Left lung (tissue), 10 donors: ENCODE data around the gene RP9. TPM values are rescaled to one million over a fixed set of nuclear protein-coding genes. Genes with fewer than 3 reads are reported as not detected.

Source experiments
- ATAC-seq: fragments of 200-7000 bp; cut with Tn5 transposase; one replicate; pipeline ENCODE4 v1.9.1; 2020; ENCODE audit warnings: moderate library complexity
- DNase-seq, 4 donors: peaks; one replicate each; pipeline ENCODE4 v3.0.0-alpha.2; 2013 to 2020
- H3K27ac ChIP-seq, 2 donors: fragments of 200-600 bp; sonication (generic) in 1 of 2; one replicate each; pipeline versions ENCODE4 v1.5.0 to v1.8.0; 2020 to 2021
- H3K27me3 ChIP-seq, 2 donors: fragments of 200-600 bp; sonication (generic) in 1 of 2; one replicate each; pipeline versions ENCODE4 v1.5.0 to v1.8.0; 2020 to 2021
- H3K36me3 ChIP-seq, 2 donors: fragments of 200-600 bp; sonication (generic) in 1 of 2; one replicate each; pipeline versions ENCODE4 v1.5.0 to v1.8.0; 2020 to 2021
- H3K4me1 ChIP-seq, 2 donors: fragments of 200-600 bp; one replicate each; pipeline ENCODE4 v1.8.0; 2021
- H3K4me3 ChIP-seq, 2 donors: fragments of 200-600 bp; sonication (generic) in 1 of 2; one replicate each; pipeline versions ENCODE4 v1.5.0 to v1.8.0; 2020 to 2021; ENCODE audit warnings: mild to moderate bottlenecking in 1 of 2
- H3K9me3 ChIP-seq, 2 donors: fragments of 200-600 bp; sonication (generic) in 1 of 2; one replicate each; pipeline versions ENCODE4 v1.5.0 to v1.8.0; 2020 to 2021
- intact Hi-C, 2 donors: fragments of 100-400 bp; cut with DNase I; formaldehyde crosslinking; loops; one replicate each; pipeline versions ENCODE4 v1.11.2 to v1.14.2; 2022
- polyA plus RNA-seq, 6 donors: library from polyadenylated mRNA; unstranded; fragments of 120-200 nt; gene quantifications; one replicate each; pipeline ENCODE4 v1.2.1, GENCODE V29; 2013; ENCODE audit not compliant: insufficient read length in 6 of 6
- total RNA-seq, 2 donors: library from RNA; stranded (reverse); fragmentation: NEBNext Ultra II Directional; extraction: Animal tissue kit (Norgen Biotek cat#: 25700); gene quantifications; one replicate each; pipeline ENCODE4 v1.2.1, GENCODE V29; 2021
- TF ChIP-seq, protein P1 (sequence below), 2 donors: fragments of 200-600 bp; sonication (generic) in 1 of 2; IDR thresholded peaks; one replicate each; pipeline versions ENCODE4 v1.5.0 to v1.8.0; 2021; ENCODE audit warnings: antibody characterized with exemption in 2 of 2
- donor health status: DM: no; HTN: yes; CAD: no.
- donor health status: DM: no; HTN: no; CAD: no.

RP9 gene
- total and polyA plus RNA-seq, 8 donors = 11.3 to 44.3 (median 34.4) TPM

DNA sequence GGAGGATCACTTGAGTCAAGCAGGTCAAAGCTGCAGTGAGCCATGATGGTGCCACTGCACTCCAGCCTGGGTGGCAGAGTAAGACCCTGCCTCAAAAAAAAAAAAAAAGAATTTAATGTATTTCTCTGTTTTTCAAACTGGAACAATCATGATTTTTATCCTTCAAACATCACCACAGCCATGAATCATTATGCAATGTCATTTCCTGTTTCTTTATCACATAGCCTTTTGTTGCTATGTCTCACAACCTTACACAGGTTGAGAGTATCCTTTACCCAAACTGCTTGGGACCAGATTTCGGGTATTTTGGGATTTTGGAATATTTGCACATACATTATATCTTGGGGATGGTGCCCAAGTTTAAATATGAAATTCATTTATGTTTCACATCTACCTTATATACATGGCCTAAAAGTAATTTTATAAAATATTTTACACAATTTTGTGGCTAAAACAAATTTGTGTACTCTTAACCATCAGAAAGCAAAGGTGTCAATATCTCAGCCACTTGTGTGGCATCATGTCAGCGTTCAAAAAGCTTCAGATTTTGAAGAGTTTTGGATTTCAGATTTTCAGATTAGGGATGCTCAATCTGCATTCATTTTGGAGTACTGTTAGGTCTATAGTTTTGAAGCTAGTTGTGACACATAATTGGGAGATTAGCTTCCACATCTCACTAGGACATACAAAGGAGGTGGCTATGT is 54.8 kb downstream of the RP9 start:
- Histone ChIP-seq H3K4me3 (no peak overlapping the region), H3K36me3 (no peaks in the 10 kb centered on the region), H3K4me1 (peaks cover 8 to 57% of the 10 kb centered on the region in 2 donors), H3K9me3 (no peaks in the 10 kb centered on the region), H3K27ac (peak overlapping the region in 1 of 2 donors; percentile 51), H3K27me3 (no peaks in the 10 kb centered on the region)
- ATAC-seq (no peak), DNase-seq (no peak)
- intact Hi-C loops = no loop called here
- TF ChIP-seq, protein P1, sequence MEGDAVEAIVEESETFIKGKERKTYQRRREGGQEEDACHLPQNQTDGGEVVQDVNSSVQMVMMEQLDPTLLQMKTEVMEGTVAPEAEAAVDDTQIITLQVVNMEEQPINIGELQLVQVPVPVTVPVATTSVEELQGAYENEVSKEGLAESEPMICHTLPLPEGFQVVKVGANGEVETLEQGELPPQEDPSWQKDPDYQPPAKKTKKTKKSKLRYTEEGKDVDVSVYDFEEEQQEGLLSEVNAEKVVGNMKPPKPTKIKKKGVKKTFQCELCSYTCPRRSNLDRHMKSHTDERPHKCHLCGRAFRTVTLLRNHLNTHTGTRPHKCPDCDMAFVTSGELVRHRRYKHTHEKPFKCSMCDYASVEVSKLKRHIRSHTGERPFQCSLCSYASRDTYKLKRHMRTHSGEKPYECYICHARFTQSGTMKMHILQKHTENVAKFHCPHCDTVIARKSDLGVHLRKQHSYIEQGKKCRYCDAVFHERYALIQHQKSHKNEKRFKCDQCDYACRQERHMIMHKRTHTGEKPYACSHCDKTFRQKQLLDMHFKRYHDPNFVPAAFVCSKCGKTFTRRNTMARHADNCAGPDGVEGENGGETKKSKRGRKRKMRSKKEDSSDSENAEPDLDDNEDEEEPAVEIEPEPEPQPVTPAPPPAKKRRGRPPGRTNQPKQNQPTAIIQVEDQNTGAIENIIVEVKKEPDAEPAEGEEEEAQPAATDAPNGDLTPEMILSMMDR (IDR thresholded peaks at IDR 0.05) = no peak

DNA sequence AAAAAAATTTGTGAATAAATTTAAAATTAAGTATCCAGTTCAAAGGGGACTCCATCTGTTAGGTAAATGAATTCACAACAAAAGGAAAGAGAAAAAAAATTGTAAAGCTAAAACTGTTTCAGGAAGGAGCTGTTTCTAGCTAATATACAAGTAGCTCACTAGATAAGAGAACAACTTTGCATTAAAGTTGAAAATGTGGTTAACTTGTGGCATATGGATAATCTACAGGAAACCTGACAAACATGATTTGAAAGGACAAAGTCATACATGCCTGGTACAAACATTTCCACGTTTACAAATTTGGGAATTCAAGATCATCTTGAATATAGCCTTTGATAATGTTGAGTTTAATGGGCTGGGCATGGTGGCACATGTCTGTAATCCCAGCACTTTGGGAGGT is 55.5 kb downstream of the RP9 start:
- Histone ChIP-seq H3K27me3 (no peaks in the 10 kb centered on the region), H3K27ac (peak overlapping the region in 1 of 2 donors; percentile 51), H3K4me1 (peaks cover 8 to 56% of the 10 kb centered on the region in 2 donors), H3K36me3 (no peaks in the 10 kb centered on the region), H3K4me3 (no peak overlapping the region), H3K9me3 (no peaks in the 10 kb centered on the region)
- ATAC-seq = no peak
- no peak for DNase-seq
- TF ChIP-seq, protein P1 (IDR thresholded peaks at IDR 0.05) = no peak
- intact Hi-C loops = no loop called here

DNA sequence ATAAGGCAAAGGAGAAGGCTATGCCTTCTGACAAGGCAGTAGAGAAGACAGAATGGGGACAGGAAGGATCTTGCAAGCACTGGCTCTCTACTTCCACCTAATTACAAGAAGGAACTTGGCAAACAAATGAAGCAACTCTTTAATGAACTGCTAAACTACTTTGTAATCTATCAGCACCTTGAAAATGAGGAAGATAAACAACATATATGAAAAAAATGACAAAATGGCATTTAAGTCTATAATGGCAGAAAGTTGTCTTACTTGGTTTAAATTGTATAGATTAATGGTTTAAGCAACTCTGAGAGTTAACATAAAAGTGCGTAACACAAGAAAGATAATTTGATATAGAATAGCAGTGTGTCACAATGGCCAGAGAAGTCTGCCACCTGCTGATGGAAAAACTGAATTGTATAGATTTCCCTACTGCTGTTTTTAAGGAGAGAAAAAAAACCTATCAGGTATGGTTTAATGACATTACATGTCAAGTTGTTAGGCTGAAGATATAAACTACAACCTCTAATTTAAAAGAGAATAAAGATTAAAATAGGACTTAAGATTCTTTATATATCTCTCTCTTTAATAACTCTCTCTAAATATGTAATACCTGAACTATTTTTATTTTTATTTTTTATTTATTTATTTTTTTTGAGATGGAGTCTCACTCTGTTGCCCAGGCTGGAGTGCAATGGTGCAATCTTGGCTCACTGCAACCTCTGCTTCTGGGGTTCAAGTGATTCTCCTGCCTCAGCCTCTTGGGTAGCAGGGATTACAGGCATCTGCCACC is 58.5 kb downstream of the RP9 start:
- Histone ChIP-seq H3K9me3 (no peaks in the 10 kb centered on the region), H3K4me1 (peaks cover 8 to 68% of the 10 kb centered on the region in 2 donors), H3K27me3 (no peaks in the 10 kb centered on the region), H3K27ac (peak overlapping the region; percentile 71 to 92), H3K36me3 (no peaks in the 10 kb centered on the region), H3K4me3 (peak overlapping the region in 1 of 2 donors; percentile 22)
- intact Hi-C loops = no loop called here
- DNase-seq (peak in 2 of 4 donors; percentile 57 to 74), ATAC-seq (peak; percentile 89)
- TF ChIP-seq, protein P1 (IDR thresholded peaks at IDR 0.05) = peak; percentile 52 to 65

DNA sequence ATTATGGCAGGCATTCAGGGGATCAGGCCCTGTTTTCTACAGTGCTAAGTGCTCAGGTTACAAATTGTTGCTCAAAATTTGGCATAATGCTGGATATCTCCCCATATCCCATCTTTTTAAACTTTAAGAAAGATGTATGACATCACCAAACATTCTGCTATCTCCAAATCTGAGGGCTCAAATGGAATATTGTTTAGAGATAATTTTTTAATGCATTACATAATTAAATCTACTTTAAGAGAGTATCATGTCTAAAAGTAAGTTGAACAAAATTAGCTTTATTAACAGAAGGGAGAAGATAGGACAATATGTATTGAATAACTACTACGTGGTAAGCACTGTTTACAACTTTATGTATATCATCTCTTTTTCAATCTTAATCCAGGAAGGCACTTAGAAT is 60.5 kb downstream of the RP9 start:
- no peak for ATAC-seq

More for the DNA sequence above, 60.5 kb downstream of the RP9 start:
- Histone ChIP-seq H3K36me3 (no peaks in the 10 kb centered on the region), H3K27me3 (no peaks in the 10 kb centered on the region), H3K4me3 (no peak overlapping the region), H3K4me1 (peaks cover 8 to 72% of the 10 kb centered on the region in 2 donors), H3K27ac (peak overlapping the region in 1 of 2 donors; percentile 92), H3K9me3 (no peaks in the 10 kb centered on the region)
- intact Hi-C loops = no loop called here
- TF ChIP-seq, protein P1 (IDR thresholded peaks at IDR 0.05) = no peak
- no peak for DNase-seq
